Peyer's patch (tissue), 4 donors: ENCODE measurements around the gene ZNFX1.

Experiments used
- POLR2A ChIP-seq, 2 donors: fragments of 450-650 bp; IDR thresholded peaks; one replicate each; pipeline ENCODE4 v1.5.1; 2017; ENCODE audit warnings: antibody characterized with exemption in 2 of 2, mild to moderate bottlenecking in 2 of 2, moderate library complexity in 2 of 2
- TF ChIP-seq, protein P1 (sequence below), 6 experiments: fragments of 450-650 bp in 4 of 6; fragments of 200-600 bp in 2 of 6; sonication (generic) in 1 of 6; IDR thresholded peaks; one replicate each; pipeline ENCODE4 v1.5.1; 2017 to 2019; ENCODE audit warnings: antibody characterized with exemption in 6 of 6, mild to moderate bottlenecking in 3 of 6, moderate library complexity in 1 of 6

DNA sequence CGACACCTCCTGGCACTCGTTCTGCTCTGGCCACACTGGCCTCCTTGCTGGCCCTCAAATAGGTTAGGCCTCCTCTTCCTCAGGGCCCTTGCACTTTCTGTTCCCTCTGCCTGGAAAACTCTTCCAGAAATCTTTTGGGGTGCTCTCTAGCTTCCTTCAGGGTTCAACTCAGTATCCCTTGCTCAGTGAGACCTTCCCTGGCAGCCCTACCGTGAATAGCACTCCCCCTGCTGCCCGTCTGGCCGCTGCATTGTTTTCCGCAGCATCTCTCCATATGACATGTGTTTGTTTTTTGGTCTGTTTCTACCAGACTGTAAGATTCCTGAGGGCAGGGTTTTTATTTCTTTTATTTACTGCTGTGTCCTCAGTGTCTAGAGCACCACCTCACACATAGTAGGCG is 52.0 kb downstream of the ZNFX1 start:
- TF ChIP-seq, protein P1, sequence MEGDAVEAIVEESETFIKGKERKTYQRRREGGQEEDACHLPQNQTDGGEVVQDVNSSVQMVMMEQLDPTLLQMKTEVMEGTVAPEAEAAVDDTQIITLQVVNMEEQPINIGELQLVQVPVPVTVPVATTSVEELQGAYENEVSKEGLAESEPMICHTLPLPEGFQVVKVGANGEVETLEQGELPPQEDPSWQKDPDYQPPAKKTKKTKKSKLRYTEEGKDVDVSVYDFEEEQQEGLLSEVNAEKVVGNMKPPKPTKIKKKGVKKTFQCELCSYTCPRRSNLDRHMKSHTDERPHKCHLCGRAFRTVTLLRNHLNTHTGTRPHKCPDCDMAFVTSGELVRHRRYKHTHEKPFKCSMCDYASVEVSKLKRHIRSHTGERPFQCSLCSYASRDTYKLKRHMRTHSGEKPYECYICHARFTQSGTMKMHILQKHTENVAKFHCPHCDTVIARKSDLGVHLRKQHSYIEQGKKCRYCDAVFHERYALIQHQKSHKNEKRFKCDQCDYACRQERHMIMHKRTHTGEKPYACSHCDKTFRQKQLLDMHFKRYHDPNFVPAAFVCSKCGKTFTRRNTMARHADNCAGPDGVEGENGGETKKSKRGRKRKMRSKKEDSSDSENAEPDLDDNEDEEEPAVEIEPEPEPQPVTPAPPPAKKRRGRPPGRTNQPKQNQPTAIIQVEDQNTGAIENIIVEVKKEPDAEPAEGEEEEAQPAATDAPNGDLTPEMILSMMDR (IDR thresholded peaks at IDR 0.05) = no peak
- no peak for TF ChIP-seq POLR2A (IDR thresholded peaks at IDR 0.05)
